Upper lobe of left lung (tissue), 6 donors: ENCODE data around the gene KRT27. TPM values are rescaled to one million over a fixed set of nuclear protein-coding genes. Genes with fewer than 3 reads are reported as not detected.

ENCODE experiments used
- ATAC-seq, 2 donors: fragments of 200-7000 bp; cut with Tn5 transposase; one replicate each; pipeline ENCODE4 v1.9.1; 2022; ENCODE audit warnings: mild to moderate bottlenecking in 2 of 2, moderate library complexity in 2 of 2; ENCODE audit not compliant: low FRiP score in 2 of 2
- DNase-seq, 2 donors: peaks; one replicate each; pipeline ENCODE4 v3.0.0-alpha.2; 2019 to 2020
- H3K27ac ChIP-seq, 4 donors: fragments of 200-600 bp; sonication (generic); one replicate each; pipeline ENCODE4 v1.5.1; 2016 to 2019
- H3K27me3 ChIP-seq, 4 donors: fragments of 200-600 bp; sonication (generic); one replicate each; pipeline ENCODE4 v1.5.1; 2017 to 2019
- H3K36me3 ChIP-seq, 4 donors: fragments of 200-600 bp; sonication (generic); one replicate each; pipeline ENCODE4 v1.5.1; 2016 to 2019
- H3K4me1 ChIP-seq, 4 donors: fragments of 200-600 bp; sonication (generic); one replicate each; pipeline ENCODE4 v1.5.1; 2018 to 2019
- H3K4me3 ChIP-seq, 4 donors: fragments of 200-600 bp; sonication (generic); one replicate each; pipeline ENCODE4 v1.5.1; 2017 to 2019; ENCODE audit warnings: mild to moderate bottlenecking in 2 of 4, moderate library complexity in 1 of 4
- H3K9me3 ChIP-seq, 4 donors: fragments of 200-600 bp; sonication (generic); one replicate each; pipeline ENCODE4 v1.5.1; 2018 to 2019
- EP300 ChIP-seq, 4 donors: sonication (generic); formaldehyde crosslinking; IDR thresholded peaks; one replicate each; pipeline ENCODE4 v1.5.1; 2017; ENCODE audit warnings: antibody characterized with exemption in 4 of 4, control low read depth in 2 of 4
- POLR2A ChIP-seq, 4 donors: fragments of 450-650 bp; IDR thresholded peaks; one replicate each; pipeline ENCODE4 v1.5.1; 2016 to 2017; ENCODE audit warnings: antibody characterized with exemption in 4 of 4, mild to moderate bottlenecking in 2 of 4
- POLR2AphosphoS5 ChIP-seq, 2 donors: sonication (generic); formaldehyde crosslinking; IDR thresholded peaks; one replicate each; pipeline ENCODE4 v1.5.1; 2017; ENCODE audit warnings: antibody characterized with exemption in 2 of 2
- WGBS, 2 donors: methylation state at CpG; one replicate each; pipeline ENCODE4 v1.1.5; 2017 to 2018; 5-methylcytosine and 5-hydroxymethylcytosine counted together
- total RNA-seq, 6 donors: library from RNA; depleted of rRNA in 4 of 6; stranded (reverse); fragments of >200 nt in 4 of 6; gene quantifications; one replicate each; pipeline versions ENCODE4 v1.1.0 to v1.2.1, GENCODE V29; 2016 to 2021
- TF ChIP-seq, protein P1 (sequence below), 6 experiments: fragments of 450-650 bp in 4 of 6; fragments of 200-600 bp in 2 of 6; sonication (generic) in 2 of 6; IDR thresholded peaks; one replicate each; pipeline ENCODE4 v1.5.1; 2016 to 2019; ENCODE audit warnings: antibody characterized with exemption in 6 of 6
- donor health status: DM: no; HTN: no; CAD: no; lungs with moderate emphysema.
- donor health status: DM: no; HTN: yes; CAD: no; lungs with severe emphysema.

KRT27 gene
- total RNA-seq, 6 donors from 2014 or later, result 0.24 to 1.4 (median 0.65) TPM; not detected in 2

DNA sequence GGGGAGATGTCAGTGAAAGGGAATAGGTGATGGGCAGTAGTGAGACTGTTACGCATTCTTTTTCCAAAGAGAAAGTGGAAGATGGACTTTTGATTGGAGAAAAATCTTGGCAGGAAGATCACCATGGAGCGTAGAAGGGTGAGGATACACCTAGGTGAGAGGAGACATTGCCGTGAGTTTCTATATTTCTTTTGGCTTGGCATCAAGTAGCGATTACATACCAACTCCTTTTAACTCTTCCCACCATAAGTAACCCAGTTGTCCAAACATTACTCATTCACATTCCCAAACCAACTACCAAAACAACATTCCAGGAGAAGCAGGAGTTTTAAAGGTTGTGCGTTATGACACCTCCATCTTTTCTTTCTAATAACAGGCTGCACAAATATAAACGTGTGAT is 28.1 kb upstream of the KRT27 start:
- Histone ChIP-seq H3K36me3 (no peaks in the 10 kb centered on the region), H3K9me3 (peaks cover 0 to 2% (median 0%) of the 10 kb centered on the region in 4 donors), H3K27ac (no peak overlapping the region), H3K27me3 (no peaks in the 10 kb centered on the region), H3K4me1 (no peaks in the 10 kb centered on the region), H3K4me3 (no peak overlapping the region)
- TF ChIP-seq EP300 (IDR thresholded peaks at IDR 0.05) (no peak), POLR2A (IDR thresholded peaks at IDR 0.05) (no peak), POLR2AphosphoS5 (IDR thresholded peaks at IDR 0.05) (no peak)
- TF ChIP-seq, protein P1, sequence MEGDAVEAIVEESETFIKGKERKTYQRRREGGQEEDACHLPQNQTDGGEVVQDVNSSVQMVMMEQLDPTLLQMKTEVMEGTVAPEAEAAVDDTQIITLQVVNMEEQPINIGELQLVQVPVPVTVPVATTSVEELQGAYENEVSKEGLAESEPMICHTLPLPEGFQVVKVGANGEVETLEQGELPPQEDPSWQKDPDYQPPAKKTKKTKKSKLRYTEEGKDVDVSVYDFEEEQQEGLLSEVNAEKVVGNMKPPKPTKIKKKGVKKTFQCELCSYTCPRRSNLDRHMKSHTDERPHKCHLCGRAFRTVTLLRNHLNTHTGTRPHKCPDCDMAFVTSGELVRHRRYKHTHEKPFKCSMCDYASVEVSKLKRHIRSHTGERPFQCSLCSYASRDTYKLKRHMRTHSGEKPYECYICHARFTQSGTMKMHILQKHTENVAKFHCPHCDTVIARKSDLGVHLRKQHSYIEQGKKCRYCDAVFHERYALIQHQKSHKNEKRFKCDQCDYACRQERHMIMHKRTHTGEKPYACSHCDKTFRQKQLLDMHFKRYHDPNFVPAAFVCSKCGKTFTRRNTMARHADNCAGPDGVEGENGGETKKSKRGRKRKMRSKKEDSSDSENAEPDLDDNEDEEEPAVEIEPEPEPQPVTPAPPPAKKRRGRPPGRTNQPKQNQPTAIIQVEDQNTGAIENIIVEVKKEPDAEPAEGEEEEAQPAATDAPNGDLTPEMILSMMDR (IDR thresholded peaks at IDR 0.05), result no peak
- ATAC-seq (no peak), DNase-seq (no peak)
- 64 to 76% methylated on average over 6 of the region's 6 CpGs for WGBS, 2 donors

- Histone ChIP-seq H3K4me3 (no peak overlapping the region), H3K27me3 (no peaks in the 10 kb centered on the region), H3K36me3 (no peaks in the 10 kb centered on the region), H3K27ac (no peak overlapping the region), H3K9me3 (peaks cover 0 to 2% (median 0%) of the 10 kb centered on the region in 4 donors), H3K4me1 (no peaks in the 10 kb centered on the region)
- ATAC-seq (no peak), DNase-seq (no peak)
- TF ChIP-seq POLR2AphosphoS5 (IDR thresholded peaks at IDR 0.05), result no peak
- no peak for TF ChIP-seq POLR2A (IDR thresholded peaks at IDR 0.05)
- TF ChIP-seq EP300 (IDR thresholded peaks at IDR 0.05), result no peak
- TF ChIP-seq, protein P1 (IDR thresholded peaks at IDR 0.05), result no peak
- 46 to 52% methylated on average over 2 of the region's 2 CpGs for WGBS, 2 donors
These were observed 27.5 kb upstream of the KRT27 start for GRCh38 chr17:40809721-40810421.

- Histone ChIP-seq H3K4me1 (peaks cover 0 to 4% (median 0%) of the 10 kb centered on the region in 4 donors), H3K4me3 (no peak overlapping the region), H3K36me3 (no peaks in the 10 kb centered on the region), H3K9me3 (no peaks in the 10 kb centered on the region), H3K27ac (no peak overlapping the region), H3K27me3 (no peaks in the 10 kb centered on the region)
- TF ChIP-seq POLR2AphosphoS5 (IDR thresholded peaks at IDR 0.05), result no peak
- no peak for TF ChIP-seq POLR2A (IDR thresholded peaks at IDR 0.05)
- no peak for ATAC-seq
- WGBS, 2 donors, result 79 to 80% methylated on average over 3 of the region's 3 CpGs
- DNase-seq, result no peak
These were observed 23.8 kb upstream of the KRT27 start for GRCh38 chr17:40806131-40806530.

DNA sequence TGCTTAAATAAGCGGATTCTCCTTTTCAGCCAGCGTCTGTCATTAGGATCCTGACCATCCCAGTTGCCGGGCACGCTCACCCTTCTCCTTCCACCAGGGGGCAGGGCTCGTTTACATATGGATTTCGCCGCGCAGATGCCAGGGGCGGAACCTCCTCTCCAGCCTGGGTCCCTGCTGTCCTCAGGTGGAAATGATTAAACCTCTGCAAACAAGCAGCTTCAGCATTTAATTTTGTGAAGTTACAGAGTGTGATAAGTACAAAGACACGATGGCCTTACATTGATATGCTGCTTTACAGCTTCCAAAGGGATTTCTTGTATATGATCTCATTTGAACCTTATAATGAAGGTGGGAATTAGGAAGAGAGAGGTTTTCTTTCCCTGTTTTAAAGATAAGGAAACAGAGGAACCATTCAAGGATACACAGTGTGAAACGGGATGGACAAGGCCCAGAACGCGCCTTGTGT is 21.3 kb upstream of the KRT27 start:
- H3K4me3 ChIP-seq, result no peak overlapping the region
- no peaks in the 10 kb centered on the region for H3K27me3 ChIP-seq
- TF ChIP-seq POLR2A (IDR thresholded peaks at IDR 0.05), result no peak
- TF ChIP-seq EP300 (IDR thresholded peaks at IDR 0.05), result no peak
- no peak for TF ChIP-seq POLR2AphosphoS5 (IDR thresholded peaks at IDR 0.05)
- TF ChIP-seq, protein P1 (IDR thresholded peaks at IDR 0.05), result peak; percentile 68 to 87 (median 79)

GRCh38 chr17:40801157-40801556 is 18.8 kb upstream of the KRT27 start:
- Histone ChIP-seq H3K27me3 (no peaks in the 10 kb centered on the region), H3K4me1 (peaks cover 0 to 4% (median 0%) of the 10 kb centered on the region in 4 donors), H3K9me3 (no peaks in the 10 kb centered on the region), H3K4me3 (no peak overlapping the region), H3K27ac (no peak overlapping the region), H3K36me3 (no peaks in the 10 kb centered on the region)
- DNase-seq (no peak), ATAC-seq (no peak)
- 75 to 76% methylated on average over 2 of the region's 2 CpGs for WGBS, 2 donors
- TF ChIP-seq POLR2A (IDR thresholded peaks at IDR 0.05) (no peak), EP300 (IDR thresholded peaks at IDR 0.05) (no peak)

More for the DNA sequence above, 21.3 kb upstream of the KRT27 start:
- Histone ChIP-seq H3K9me3 (no peaks in the 10 kb centered on the region), H3K4me1 (peaks cover 0 to 4% (median 0%) of the 10 kb centered on the region in 4 donors), H3K27ac (no peak overlapping the region), H3K36me3 (no peaks in the 10 kb centered on the region)
- ATAC-seq (peak; percentile 88 to 90), DNase-seq (peak; percentile 27 to 79)
- WGBS, 2 donors, result 10 to 12% methylated on average over 13 of the region's 13 CpGs
